ENCODE measurements around the gene PIGS.

The PIGS gene

GRCh38 chr17:28571361-28572122 lies at the start of gene PIGS:
Gene PIGS, minus strand, starts transcription at chr17:28571524. Its CDS starts 28 bp downstream, at chr17:28571496.
- peak within 1 kb of the TSS; percentile 81 for H3K4me3 ChIP-seq (ENCODE audit: low read depth, low read length)
- TF ChIP-seq CTCF (IDR thresholded peaks at IDR 0.05; ENCODE audit: borderline replicate concordance, insufficient read depth, low read depth, low read length): no peak

- no peak for TF ChIP-seq CTCF (IDR thresholded peaks at IDR 0.05; ENCODE audit: borderline replicate concordance, insufficient read depth, low read depth, low read length)
- no peak overlapping the region for H3K4me3 ChIP-seq (ENCODE audit: low read depth, low read length)
These were observed 48.7 kb upstream of the PIGS start for GRCh38 chr17:28620010-28620409.

- TF ChIP-seq CTCF (IDR thresholded peaks at IDR 0.05; ENCODE audit: borderline replicate concordance, insufficient read depth, low read depth, low read length): no peak
These were observed 47.1 kb upstream of the PIGS start for GRCh38 chr17:28618464-28618863.

GRCh38 chr17:28616281-28616680 lies 45.0 kb upstream of the PIGS start:
- no peak overlapping the region for H3K4me3 ChIP-seq (ENCODE audit: low read depth, low read length)
- TF ChIP-seq CTCF (IDR thresholded peaks at IDR 0.05; ENCODE audit: borderline replicate concordance, insufficient read depth, low read depth, low read length): no peak

More at GRCh38 chr17:28618464-28618863, 47.1 kb upstream of the PIGS start:
- H3K4me3 ChIP-seq (ENCODE audit: low read depth, low read length): no peak overlapping the region

- no peak overlapping the region for H3K4me3 ChIP-seq (ENCODE audit: low read depth, low read length)
- TF ChIP-seq CTCF (IDR thresholded peaks at IDR 0.05; ENCODE audit: borderline replicate concordance, insufficient read depth, low read depth, low read length): no peak
These were observed 44.1 kb upstream of the PIGS start for GRCh38 chr17:28615260-28615940.

- no peak for TF ChIP-seq CTCF (IDR thresholded peaks at IDR 0.05; ENCODE audit: borderline replicate concordance, insufficient read depth, low read depth, low read length)
- no peak within 1 kb of the TSS for H3K4me3 ChIP-seq (ENCODE audit: low read depth, low read length)
These were observed 42.6 kb upstream of the PIGS start, which contains the start of gene RSKR for GRCh38 chr17:28613931-28614381. Gene RSKR, minus strand, starts transcription at chr17:28614185. Its CDS starts 24 bp downstream, at chr17:28614161.
